Psoas muscle (tissue), 8 donors: ENCODE data around the gene C16orf82. TPM values are rescaled to one million over a fixed set of nuclear protein-coding genes. Genes with fewer than 3 reads are reported as not detected.
A peak's percentile ranks its signal among the peaks of the same experiment; 100 is the strongest.

Experiments
- ATAC-seq, 4 donors: fragments of 200-7000 bp; cut with Tn5 transposase; one replicate each; pipeline ENCODE4 v1.9.1; 2020; ENCODE audit warnings: moderate library complexity in 3 of 4, mild to moderate bottlenecking in 2 of 4
- DNase-seq, 2 donors: peaks; one replicate each; pipeline ENCODE4 v3.0.0-alpha.2; 2020
- H3K27ac ChIP-seq: fragments of 200-600 bp; one replicate; pipeline ENCODE4 v1.8.0; 2022
- H3K27me3 ChIP-seq, 3 donors: fragments of 200-600 bp in 1 of 3; one replicate each; pipeline versions ENCODE4 v1.6.1 to v1.8.0; 2013 to 2022; ENCODE audit warnings: low read length in 2 of 3, mild to moderate bottlenecking in 2 of 3, moderate library complexity in 1 of 3; ENCODE audit not compliant: insufficient read depth in 3 of 3
- H3K36me3 ChIP-seq, 2 donors: fragments of 200-600 bp in 1 of 2; one replicate each; pipeline versions ENCODE4 v1.6.1 to v1.8.0; 2013 to 2022; ENCODE audit warnings: low read depth in 1 of 2, mild to moderate bottlenecking in 1 of 2, moderate library complexity in 1 of 2; ENCODE audit not compliant: insufficient read depth in 1 of 2
- H3K4me1 ChIP-seq: fragments of 200-600 bp; one replicate; pipeline ENCODE4 v1.8.0; 2022
- H3K4me3 ChIP-seq: fragments of 200-600 bp; one replicate; pipeline ENCODE4 v1.8.0; 2022; ENCODE audit warnings: mild to moderate bottlenecking
- H3K9me3 ChIP-seq: fragments of 200-600 bp; one replicate; pipeline ENCODE4 v1.8.0; 2022
- CTCF ChIP-seq: fragments of 200-600 bp; IDR thresholded peaks from one replicate; pipeline ENCODE4 v1.8.0; 2022; ENCODE audit warnings: antibody characterized with exemption
- WGBS, 3 donors: extraction: QIAGEN DNeasy Blood & Tissue Kit; methylation state at CpG; one replicate each; pipeline versions ENCODE4 v1.1.6 to v1.1.7; 2013; 5-methylcytosine and 5-hydroxymethylcytosine counted together
- intact Hi-C, 2 donors: fragments of 100-400 bp; cut with DNase I; formaldehyde crosslinking; loops; one replicate each; pipeline versions ENCODE4 v1.11.0 to v1.14.2; 2022
- polyA plus RNA-seq, 3 donors: library from polyadenylated mRNA; stranded (reverse); fragments of 200-250 nt; gene quantifications; one replicate each; pipeline ENCODE4 v1.2.3, GENCODE V29; 2013
- total RNA-seq, 4 donors: library from RNA; stranded (reverse); fragmentation: NEBNext Ultra II Directional in 2 of 4; extraction: Animal tissue kit (Norgen Biotek cat#: 25700) in 2 of 4; gene quantifications; one replicate each; pipeline versions ENCODE4 v1.2.1 to v1.2.4, GENCODE V29; 2021 to 2023
- donor health status: healthy with polysubstance abuse.
- donor health status: DM: no; HTN: no; CAD: no; lungs with moderate emphysema.
- donor health status: Bipolar disorder and iron deficiency.
- donor health status: healthy.
- donor health status: DM: yes; HTN: yes; CAD: no.
- donor health status: DM: no; HTN: no; CAD: no.
- donor health status: DM: no; HTN: no; CAD: no.
- donor health status: DM: yes; HTN: yes; CAD: no.

Gene C16orf82
- total and polyA plus RNA-seq, 7 donors, result not detected

GRCh38 chr16:27088216-27088615 is 21.5 kb downstream of the C16orf82 start:
- Histone ChIP-seq H3K36me3 (no peaks in the 10 kb centered on the region), H3K4me3 (no peak overlapping the region), H3K27ac (no peak overlapping the region), H3K9me3 (no peaks in the 10 kb centered on the region), H3K27me3 (peaks cover 0 to 4% (median 1%) of the 10 kb centered on the region in 3 donors), H3K4me1 (no peaks in the 10 kb centered on the region)
- no peak for ATAC-seq
- intact Hi-C loops, result no loop called here
- TF ChIP-seq CTCF, result no peak
- WGBS, 3 donors, result 27 to 43% (median 36%) methylated on average over 5 of the region's 5 CpGs
- DNase-seq, result no peak

- Histone ChIP-seq H3K36me3 (no peaks in the 10 kb centered on the region), H3K4me1 (no peaks in the 10 kb centered on the region), H3K27me3 (no peaks in the 10 kb centered on the region), H3K27ac (no peak overlapping the region), H3K4me3 (no peak overlapping the region), H3K9me3 (peaks cover 5% of the 10 kb centered on the region)
- DNase-seq (no peak), ATAC-seq (no peak)
- no peak for TF ChIP-seq CTCF
- intact Hi-C loops, result no loop called here
- 71 to 85% (median 77%) methylated on average over 2 of the region's 2 CpGs for WGBS, 3 donors
Measured at GRCh38 chr16:27096375-27096774, 29.6 kb downstream of the C16orf82 start.

- peak in 2 of 4 donors; percentile 43 to 77 for ATAC-seq
- Histone ChIP-seq H3K36me3 (no peaks in the 10 kb centered on the region), H3K4me3 (no peak overlapping the region), H3K9me3 (peaks cover 5% of the 10 kb centered on the region), H3K27ac (no peak overlapping the region), H3K4me1 (no peaks in the 10 kb centered on the region), H3K27me3 (no peaks in the 10 kb centered on the region)
- WGBS, 3 donors, result 33 to 35% (median 35%) methylated on average over 6 of the region's 6 CpGs
- intact Hi-C loops, result no loop called here
- no peak for TF ChIP-seq CTCF
- DNase-seq, result peak; percentile 60 to 83
Measured at GRCh38 chr16:27097800-27098230, 31.1 kb downstream of the C16orf82 start.

GRCh38 chr16:27098366-27099049 is 31.8 kb downstream of the C16orf82 start:
- no peak for TF ChIP-seq CTCF
- 70 to 74% (median 72%) methylated on average over 3 of the region's 3 CpGs for WGBS, 3 donors
- Histone ChIP-seq H3K9me3 (peaks cover 5% of the 10 kb centered on the region), H3K4me3 (no peak overlapping the region), H3K36me3 (no peaks in the 10 kb centered on the region), H3K27ac (no peak overlapping the region), H3K4me1 (no peaks in the 10 kb centered on the region), H3K27me3 (no peaks in the 10 kb centered on the region)
- ATAC-seq, result no peak
- intact Hi-C loops, result no loop called here
- DNase-seq, result no peak
